ENCODE measurements around the gene SLC35E2B.
A peak's percentile ranks its signal among the peaks of the same experiment; 100 is the strongest.
"Not testable (repeated sequence)": the region's sequence is repeated elsewhere in the genome, so short reads cannot be mapped to it uniquely, and the experiment has no call there.

SLC35E2B gene

GRCh38 chr1:1640081-1640480 is 52.5 kb downstream of the SLC35E2B start:
- H3K36me3 Mint-ChIP-seq, result peaks cover 21% of the 10 kb centered on the region
- not testable (repeated sequence) for H3K4me3 Mint-ChIP-seq; DNase-seq (ENCODE audit: low spot score in 2 of 2); H3K4me1 Mint-ChIP-seq; H3K27ac Mint-ChIP-seq; ATAC-seq; H3K9me3 Mint-ChIP-seq

- not testable (repeated sequence) for H3K4me1 Mint-ChIP-seq; H3K4me3 Mint-ChIP-seq; ATAC-seq; DNase-seq (ENCODE audit: low spot score in 2 of 2); H3K9me3 Mint-ChIP-seq; H3K27ac Mint-ChIP-seq
- peaks cover 21% of the 10 kb centered on the region for H3K36me3 Mint-ChIP-seq
Observed at GRCh38 chr1:1639368-1639767, 53.2 kb downstream of the SLC35E2B start.

- peaks cover 21% of the 10 kb centered on the region for H3K36me3 Mint-ChIP-seq
- not testable (repeated sequence) for ATAC-seq; DNase-seq (ENCODE audit: low spot score in 2 of 2); H3K4me3 Mint-ChIP-seq; H3K9me3 Mint-ChIP-seq; H3K4me1 Mint-ChIP-seq; H3K27ac Mint-ChIP-seq
Observed at GRCh38 chr1:1638528-1638927, 54.1 kb downstream of the SLC35E2B start.

GRCh38 chr1:1637479-1637875 is 55.1 kb downstream of the SLC35E2B start:
- H3K27ac Mint-ChIP-seq; DNase-seq (ENCODE audit: low spot score in 2 of 2); H3K4me3 Mint-ChIP-seq; H3K4me1 Mint-ChIP-seq; ATAC-seq; H3K9me3 Mint-ChIP-seq: not testable (repeated sequence)
- peaks cover 21% of the 10 kb centered on the region for H3K36me3 Mint-ChIP-seq

- H3K27ac Mint-ChIP-seq; H3K4me1 Mint-ChIP-seq; ATAC-seq; H3K9me3 Mint-ChIP-seq; H3K4me3 Mint-ChIP-seq; DNase-seq (ENCODE audit: low spot score in 2 of 2): not testable (repeated sequence)
- peaks cover 21% of the 10 kb centered on the region for H3K36me3 Mint-ChIP-seq
Observed at GRCh38 chr1:1636621-1637478, 55.7 kb downstream of the SLC35E2B start.

- not testable (repeated sequence) for H3K4me1 Mint-ChIP-seq; H3K9me3 Mint-ChIP-seq; H3K27ac Mint-ChIP-seq; DNase-seq (ENCODE audit: low spot score in 2 of 2); H3K4me3 Mint-ChIP-seq; ATAC-seq
- peaks cover 35% of the 10 kb centered on the region for H3K36me3 Mint-ChIP-seq
Observed at GRCh38 chr1:1634613-1635012, 58.0 kb downstream of the SLC35E2B start.

- not testable (repeated sequence) for H3K9me3 Mint-ChIP-seq; H3K4me1 Mint-ChIP-seq; ATAC-seq; DNase-seq (ENCODE audit: low spot score in 2 of 2); H3K27ac Mint-ChIP-seq; H3K4me3 Mint-ChIP-seq
- peaks cover 26% of the 10 kb centered on the region for H3K36me3 Mint-ChIP-seq
Observed at GRCh38 chr1:1633409-1633808, 59.2 kb downstream of the SLC35E2B start.

- DNase-seq (ENCODE audit: low spot score in 2 of 2) (no peak), ATAC-seq (no peak)
- peaks cover 26% of the 10 kb centered on the region for H3K36me3 Mint-ChIP-seq
- H3K9me3 Mint-ChIP-seq, result no peaks in the 10 kb centered on the region
- peak within 1 kb of the TSS; percentile 79 for H3K27ac Mint-ChIP-seq
- peak within 1 kb of the TSS; percentile 74 for H3K4me3 Mint-ChIP-seq
- peaks cover 6% of the 10 kb centered on the region for H3K4me1 Mint-ChIP-seq
Observed at GRCh38 chr1:1631782-1632420, 60.7 kb downstream of the SLC35E2B start, which contains the start of gene MMP23B. Gene MMP23B, plus strand, starts transcription at chr1:1632173. Its CDS starts 46 bp downstream, at chr1:1632219.

- DNase-seq (ENCODE audit: low spot score in 2 of 2), result no peak
- Mint-ChIP-seq H3K9me3 (no peaks in the 10 kb centered on the region), H3K36me3 (peaks cover 19% of the 10 kb centered on the region), H3K4me1 (peaks cover 6% of the 10 kb centered on the region), H3K4me3 (peak overlapping the region; percentile 74), H3K27ac (peak overlapping the region; percentile 79)
- ATAC-seq, result no peak
Observed at GRCh38 chr1:1630965-1631781, 61.4 kb downstream of the SLC35E2B start.

GRCh38 chr1:1630191-1630964 is 62.2 kb downstream of the SLC35E2B start:
- peaks cover 6% of the 10 kb centered on the region for H3K4me1 Mint-ChIP-seq
- H3K9me3 Mint-ChIP-seq, result no peaks in the 10 kb centered on the region
- peak overlapping the region; percentile 74 for H3K4me3 Mint-ChIP-seq
- H3K36me3 Mint-ChIP-seq, result peaks cover 19% of the 10 kb centered on the region
- H3K27ac Mint-ChIP-seq, result peak overlapping the region; percentile 94
- peak; percentile 85 for ATAC-seq
- peak; percentile 88 to 91 for DNase-seq (ENCODE audit: low spot score in 2 of 2)

- Mint-ChIP-seq H3K4me3 (peak overlapping the region; percentile 74), H3K4me1 (peaks cover 10% of the 10 kb centered on the region), H3K9me3 (no peaks in the 10 kb centered on the region), H3K36me3 (peaks cover 19% of the 10 kb centered on the region), H3K27ac (peak overlapping the region; percentile 94)
- peak; percentile 45 to 75 for DNase-seq (ENCODE audit: low spot score in 2 of 2)
- peak; percentile 56 for ATAC-seq
Observed at GRCh38 chr1:1629430-1630190, 63.0 kb downstream of the SLC35E2B start.

GRCh38 chr1:1628754-1629429 is 63.7 kb downstream of the SLC35E2B start:
- no peaks in the 10 kb centered on the region for H3K9me3 Mint-ChIP-seq
- DNase-seq (ENCODE audit: low spot score in 2 of 2) (no peak), ATAC-seq (peak; percentile 11)
- H3K4me1 Mint-ChIP-seq, result peaks cover 12% of the 10 kb centered on the region
- peak overlapping the region; percentile 74 for H3K4me3 Mint-ChIP-seq
- H3K27ac Mint-ChIP-seq, result peak overlapping the region; percentile 32
- H3K36me3 Mint-ChIP-seq, result peaks cover 19% of the 10 kb centered on the region

- no peaks in the 10 kb centered on the region for H3K9me3 Mint-ChIP-seq
Observed at GRCh38 chr1:1627829-1628753, 64.5 kb downstream of the SLC35E2B start.

More at GRCh38 chr1:1627829-1628753, 64.5 kb downstream of the SLC35E2B start:
- Mint-ChIP-seq H3K4me3 (peak overlapping the region; percentile 74), H3K27ac (peak overlapping the region; percentile 32), H3K4me1 (peaks cover 12% of the 10 kb centered on the region), H3K36me3 (peaks cover 19% of the 10 kb centered on the region)
- ATAC-seq, result no peak
- DNase-seq (ENCODE audit: low spot score in 2 of 2), result no peak
